Measurements from ENCODE around the gene PPP1R12C.
"Not testable (repeated sequence)": the region's sequence is repeated elsewhere in the genome, so short reads cannot be mapped to it uniquely, and the experiment has no call there.

PPP1R12C gene

DNA sequence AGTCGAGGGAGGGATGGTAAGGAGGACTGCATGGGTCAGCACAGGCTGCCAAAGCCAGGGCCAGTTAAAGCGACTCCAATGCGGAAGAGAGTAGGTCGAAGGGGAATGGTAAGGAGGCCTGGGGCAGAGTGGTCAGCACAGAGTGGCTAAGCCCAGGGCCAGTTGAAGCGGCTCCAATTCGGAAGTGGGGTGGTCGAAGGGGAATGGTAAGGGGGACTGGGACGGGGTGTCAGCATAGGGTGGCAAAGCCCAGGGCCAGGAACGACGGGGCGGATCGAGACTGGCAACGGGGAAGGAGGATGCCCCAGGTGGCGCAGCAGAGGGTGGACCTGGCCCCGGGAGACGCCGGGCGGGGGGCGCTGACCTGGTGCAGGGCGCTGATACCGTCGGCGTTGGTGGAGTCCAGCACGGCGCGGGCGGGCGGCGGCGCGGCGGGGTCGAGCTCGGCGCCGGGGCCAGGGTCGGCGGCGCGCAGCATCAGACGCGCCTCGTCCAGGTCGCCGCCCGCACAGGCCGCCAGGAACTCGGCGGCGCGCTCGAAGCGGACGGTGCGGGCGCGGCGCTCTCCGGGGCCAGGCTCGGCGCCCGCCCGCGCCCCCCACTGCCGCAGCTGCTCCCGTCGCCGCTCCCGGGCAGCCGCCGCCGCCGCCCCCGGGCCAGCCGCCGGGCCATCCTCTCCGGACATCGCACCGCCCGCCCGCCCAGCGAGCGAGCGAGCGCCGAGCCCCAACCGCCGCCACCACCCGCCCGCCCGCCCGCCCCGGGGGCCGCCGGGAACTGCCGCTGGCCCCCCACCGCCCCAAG lies at the start of gene PPP1R12C:
Gene PPP1R12C (minus strand): TSS at position 779 of the 804 bp plus-strand sequence. CDS start 94 bp downstream, at position 685.
- DNase-seq: peak; percentile 7

DNA sequence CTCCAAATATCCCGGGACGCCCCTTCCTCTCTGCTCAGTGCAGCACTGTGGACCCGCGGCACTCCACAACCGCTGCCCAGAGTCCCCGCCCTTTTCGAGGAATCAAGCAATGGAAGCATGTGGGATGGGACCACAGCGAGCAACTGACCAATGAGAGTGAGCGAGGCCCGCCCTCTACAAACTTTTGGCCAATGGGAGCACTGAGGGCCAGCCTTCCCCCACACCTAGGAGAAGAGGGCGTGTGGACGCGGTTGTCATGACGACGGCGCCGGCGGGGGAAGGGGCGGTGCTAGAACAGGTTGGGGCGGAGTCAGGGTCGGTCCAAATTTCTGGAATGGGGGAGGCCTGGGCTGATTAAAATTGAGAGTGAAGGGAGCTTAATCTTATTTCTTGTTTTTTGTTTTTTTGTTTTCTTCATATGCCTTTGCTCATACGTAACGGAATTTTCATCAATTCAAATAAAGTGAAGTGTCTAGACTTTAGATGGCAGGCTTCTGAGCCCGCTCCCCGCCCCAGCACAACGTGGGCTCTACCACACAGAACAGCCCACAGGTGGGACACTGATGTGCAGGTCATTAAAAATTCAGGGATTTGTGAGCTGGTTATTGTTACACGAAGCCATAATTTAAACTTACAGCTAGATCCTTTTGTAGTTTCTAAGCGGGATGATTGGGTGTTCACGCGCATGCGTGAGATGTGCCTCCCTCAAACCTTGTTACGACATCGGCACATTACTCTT lies 49.3 kb upstream of the PPP1R12C start, which contains the start of gene DNAAF3:
Gene DNAAF3 (minus strand): TSS at position 84 of the 739 bp plus-strand sequence. CDS start 200 bp downstream, outside the sequence.
- DNase-seq: peak; percentile 98

DNA sequence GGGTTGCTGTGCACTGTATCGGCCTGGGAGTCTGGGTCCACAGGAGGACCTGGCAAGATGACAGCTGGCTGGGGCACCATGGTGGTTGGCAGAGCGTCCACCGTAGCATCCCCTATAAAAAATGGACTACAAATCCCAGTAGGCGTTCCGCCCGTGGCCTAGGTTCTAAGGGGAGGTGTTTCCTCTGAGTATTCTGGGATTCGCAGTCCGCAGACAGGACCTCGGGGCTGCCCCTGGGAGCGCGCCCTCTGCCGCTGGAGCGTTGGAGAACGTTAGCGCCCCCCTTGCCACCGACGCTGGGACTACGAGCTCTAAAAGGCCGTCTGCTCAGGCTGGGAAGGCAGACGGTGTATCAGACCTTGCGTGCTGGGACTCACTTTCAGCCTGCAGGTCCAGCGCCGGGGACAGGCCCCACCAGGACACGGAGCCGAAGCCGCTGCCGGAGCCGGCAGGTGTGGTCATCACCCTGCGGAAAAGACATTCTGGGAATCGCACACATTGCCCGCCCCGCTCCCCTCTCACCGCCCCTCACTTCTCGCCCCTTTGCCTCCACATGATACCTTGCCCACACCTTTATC lies 48.6 kb upstream of the PPP1R12C start:
- DNase-seq: peak; percentile 67

DNA sequence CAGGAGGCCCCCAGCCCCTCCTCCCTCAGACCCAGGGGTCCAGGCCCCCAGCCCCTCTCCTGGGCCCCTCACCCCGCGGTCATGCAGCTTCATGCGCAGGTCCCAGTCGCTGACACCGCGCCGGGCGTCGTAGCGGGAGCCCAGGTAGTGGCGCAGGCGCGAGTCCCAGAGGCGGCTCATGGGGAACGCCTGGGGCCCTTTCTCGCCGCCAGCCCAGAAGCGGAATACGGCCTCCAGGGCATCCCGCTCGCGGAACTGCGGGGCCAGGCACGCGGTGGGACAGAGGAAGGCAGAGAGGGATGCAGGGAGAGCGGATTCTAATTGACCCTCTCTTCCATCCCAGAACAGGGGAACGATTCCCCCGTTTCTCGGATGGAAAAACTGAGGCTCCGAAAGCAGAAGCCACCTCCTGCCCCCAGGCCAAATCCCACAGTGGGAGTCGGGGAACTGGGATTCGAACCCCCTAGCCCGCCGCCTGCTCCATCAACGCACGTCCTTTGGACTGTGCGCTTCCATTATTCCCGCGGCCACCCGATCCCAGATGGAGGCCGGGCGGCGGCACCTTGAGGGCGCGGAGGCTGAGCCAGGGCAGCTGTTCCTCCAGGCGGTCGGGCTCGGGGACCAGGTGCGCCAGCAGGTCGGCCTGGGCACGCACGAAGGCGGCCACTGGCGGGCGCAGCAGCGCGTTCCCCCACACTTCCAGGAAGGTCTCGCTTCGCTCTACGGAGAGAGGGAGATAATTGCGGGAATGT lies 44.3 kb upstream of the PPP1R12C start:
- no peak for DNase-seq

DNA sequence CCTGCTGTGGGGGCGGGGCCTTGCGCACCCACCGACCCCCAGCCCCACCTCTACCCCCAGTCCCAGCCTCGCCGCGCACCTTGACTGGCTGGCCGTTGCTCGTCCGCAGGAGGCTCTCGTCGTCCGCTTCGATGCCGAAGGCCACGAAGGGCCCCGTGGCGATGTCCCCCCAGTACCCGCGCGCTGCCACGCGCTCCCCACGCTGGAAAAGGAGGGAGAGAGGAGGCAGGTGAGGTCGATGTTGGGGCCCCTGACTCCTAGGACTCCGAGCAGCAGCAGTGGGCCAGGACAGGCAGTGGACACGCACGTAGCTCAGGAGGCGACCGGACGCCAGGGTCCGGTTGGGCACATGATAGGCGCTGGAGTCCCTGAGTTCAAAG lies 43.5 kb upstream of the PPP1R12C start:
- DNase-seq: no peak

DNA sequence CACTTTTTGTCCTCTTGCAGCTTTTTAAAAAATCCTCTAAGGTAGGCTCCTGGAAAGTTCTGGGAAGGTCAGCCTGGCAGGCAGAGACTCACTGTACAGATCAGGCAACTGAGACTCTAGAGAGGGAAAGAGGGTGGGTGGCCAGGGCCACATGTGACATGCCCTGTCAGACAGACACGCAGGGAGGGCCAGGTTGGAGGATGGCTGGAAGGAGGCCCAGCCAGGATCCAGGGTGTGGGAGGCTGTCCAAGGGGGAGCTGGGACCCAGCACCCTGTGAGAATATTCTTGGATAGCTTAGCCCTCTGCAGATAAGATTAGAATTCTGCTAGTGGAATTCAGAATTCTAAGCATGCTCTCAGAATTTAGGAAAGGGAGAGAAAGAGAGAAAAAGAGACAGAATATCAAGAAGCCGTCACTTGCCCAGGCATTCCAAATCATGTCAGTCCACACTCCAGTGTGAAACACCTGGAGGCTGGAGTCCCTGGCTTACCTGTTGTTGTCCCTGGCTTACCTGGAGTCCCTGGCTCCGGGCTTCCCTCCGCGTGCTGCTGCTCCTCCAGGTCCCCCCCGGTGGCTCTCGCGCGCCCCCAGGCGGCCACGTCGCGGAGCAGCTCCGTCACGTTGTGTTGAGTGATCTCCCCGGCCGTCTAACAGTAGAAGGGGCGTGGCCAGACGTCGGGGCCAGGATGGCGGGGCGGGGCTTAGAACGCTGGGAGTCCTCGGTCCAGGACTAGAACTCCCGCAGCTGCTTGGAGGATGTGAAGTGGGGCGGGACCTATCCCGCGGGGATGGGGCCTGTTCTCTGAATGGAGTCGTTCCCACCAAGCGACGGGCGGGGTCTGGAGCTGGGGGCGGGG lies 42.9 kb upstream of the PPP1R12C start:
- peak; percentile 76 for DNase-seq

DNA sequence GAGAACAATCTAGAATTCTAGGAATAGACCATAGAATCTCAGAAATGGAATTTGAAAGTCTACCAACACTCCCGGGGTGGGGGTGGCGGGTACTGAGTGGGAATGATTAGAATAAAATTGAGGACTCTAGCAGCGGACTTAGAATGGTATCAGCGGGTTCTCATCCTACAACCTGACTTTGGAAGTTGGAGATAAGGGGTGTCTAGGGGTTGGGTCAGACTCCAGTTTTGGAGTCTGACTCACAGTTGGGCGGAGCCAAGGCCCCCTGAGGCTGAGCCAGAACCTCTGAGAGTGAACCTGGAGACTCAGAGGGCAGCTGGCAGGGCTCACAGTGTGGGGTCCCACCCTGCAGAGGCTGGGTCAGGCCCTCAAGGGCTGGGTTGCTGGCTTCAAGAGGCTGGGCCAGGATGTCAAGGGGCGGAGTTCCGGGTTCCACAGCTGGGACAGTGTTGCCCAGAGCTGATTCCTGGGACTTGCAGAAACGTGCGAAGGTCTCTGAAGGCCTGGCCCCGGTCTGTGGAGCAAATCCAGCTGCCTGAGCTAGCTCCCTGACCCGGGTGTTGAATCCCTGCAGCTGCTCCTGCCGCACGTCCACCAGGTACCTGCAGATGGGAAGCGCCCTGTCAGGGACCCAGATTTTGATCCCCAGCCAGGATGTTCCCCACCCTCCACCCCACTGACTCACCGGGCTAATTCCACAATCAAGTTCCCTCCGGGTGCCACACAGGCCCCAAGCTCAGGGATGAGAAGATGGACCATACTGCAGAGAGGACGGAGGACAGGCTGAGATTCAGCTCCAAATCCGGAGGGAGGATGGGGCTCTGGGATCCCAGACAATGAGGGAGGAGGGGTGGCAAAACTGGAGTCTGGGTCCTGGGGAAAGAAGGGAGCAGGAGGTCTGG lies 41.7 kb upstream of the PPP1R12C start:
- no peak for DNase-seq

DNA sequence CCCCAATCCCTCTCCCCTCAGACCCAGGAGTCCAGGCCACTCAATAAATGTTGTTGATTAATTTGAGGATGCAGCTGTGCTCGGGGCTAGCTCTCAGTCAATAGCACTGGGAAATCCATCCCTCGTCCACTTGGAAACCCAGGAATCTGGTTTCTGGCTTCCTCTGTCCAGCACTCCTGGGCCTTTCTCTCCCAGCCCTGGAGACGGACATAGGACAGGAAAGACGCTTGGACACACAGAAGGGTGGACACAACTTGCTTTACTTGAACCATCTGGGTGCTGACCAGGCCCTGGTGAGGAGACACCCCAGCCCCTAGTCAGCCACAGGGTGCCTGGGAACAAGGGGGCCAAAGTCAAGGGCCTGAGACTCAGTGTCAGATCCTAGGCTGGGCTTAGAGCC lies 41.0 kb upstream of the PPP1R12C start:
- DNase-seq: no peak

DNA sequence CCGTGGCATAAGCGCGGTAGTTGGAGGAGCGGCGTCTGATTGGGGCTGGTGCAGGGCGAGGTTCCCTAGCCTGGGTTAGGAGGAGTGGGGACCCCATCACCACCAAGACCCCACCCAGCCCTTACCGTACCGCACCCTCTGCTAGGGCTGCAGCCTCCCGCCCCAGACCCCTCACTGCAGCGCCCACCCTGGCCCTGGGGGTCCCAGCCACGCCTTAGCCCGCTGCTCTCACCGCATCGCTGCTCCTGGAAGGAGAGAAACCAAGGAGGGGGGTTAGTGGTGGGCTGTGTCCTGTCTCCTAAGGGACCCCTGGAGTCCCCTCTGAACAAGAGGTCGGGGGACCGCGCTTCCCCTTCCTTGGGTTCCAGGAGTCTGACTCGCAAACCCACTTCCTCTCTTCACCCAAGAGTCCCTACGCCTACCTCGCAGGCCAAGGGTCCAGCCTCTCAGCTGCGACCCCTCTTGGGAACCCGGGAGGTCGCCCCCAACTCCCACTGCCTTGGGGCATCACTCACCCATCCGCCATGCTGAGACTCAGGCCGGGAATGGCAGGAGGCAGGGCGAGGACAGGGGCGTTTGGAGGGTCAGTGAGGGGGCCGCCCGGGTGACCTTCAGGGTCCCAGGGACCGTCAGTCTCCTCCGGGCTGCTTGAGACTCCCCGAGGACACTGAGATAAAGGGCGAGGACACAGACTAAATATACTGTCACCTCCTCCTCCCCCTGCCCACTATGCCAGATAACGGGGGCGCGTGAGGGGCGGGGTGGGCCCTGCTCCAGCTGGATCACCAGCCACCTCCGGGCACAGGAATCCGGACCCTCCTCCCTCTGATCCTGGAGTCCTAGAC lies 39.8 kb upstream of the PPP1R12C start, which contains the start of gene TNNI3:
Gene TNNI3 (minus strand): TSS at position 669 of the 845 bp plus-strand sequence. CDS start 143 bp downstream, at position 526.
- DNase-seq: no peak

DNA sequence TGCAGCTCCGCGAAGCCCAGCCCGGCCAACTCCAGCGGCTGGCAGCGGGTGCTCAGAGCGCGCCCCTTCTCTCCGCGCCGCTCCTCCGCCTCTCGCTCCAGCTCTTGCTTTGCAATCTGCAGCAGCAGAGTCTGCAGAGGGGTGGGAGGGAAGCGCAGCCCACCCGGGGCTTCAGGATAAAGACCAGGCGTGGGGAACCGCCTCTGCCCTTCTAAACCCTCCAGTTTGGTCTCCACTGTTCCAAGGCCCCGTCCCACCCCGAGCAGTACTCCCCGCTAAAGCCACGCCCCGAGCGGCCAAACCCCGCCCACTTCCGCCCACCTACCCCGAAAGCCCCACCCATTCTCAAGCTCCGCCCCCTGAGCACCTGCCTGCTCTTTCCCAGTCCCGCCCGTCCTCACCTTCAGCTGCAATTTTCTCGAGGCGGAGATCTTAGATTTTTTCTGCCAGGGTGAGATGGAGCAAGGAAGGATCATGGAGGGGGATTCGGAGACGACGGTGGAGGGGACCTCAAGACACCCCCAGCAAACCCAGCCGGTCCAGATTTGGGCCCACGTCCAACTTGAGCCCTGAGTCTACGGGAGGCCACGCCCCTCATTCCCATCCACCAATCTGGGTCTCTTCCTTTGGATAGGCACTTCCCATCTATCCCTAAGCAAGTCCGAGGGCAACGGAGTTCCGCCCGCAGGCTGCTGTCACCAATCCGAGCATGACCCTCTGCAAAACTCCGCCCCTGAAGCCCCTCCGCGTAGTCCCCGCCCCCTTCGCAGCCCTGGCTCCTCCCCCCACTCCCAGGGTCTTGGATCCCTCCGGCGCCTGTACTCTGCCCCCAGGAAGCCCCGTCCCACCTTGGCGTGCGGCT lies 39.0 kb upstream of the PPP1R12C start:
- no peak for DNase-seq

DNA sequence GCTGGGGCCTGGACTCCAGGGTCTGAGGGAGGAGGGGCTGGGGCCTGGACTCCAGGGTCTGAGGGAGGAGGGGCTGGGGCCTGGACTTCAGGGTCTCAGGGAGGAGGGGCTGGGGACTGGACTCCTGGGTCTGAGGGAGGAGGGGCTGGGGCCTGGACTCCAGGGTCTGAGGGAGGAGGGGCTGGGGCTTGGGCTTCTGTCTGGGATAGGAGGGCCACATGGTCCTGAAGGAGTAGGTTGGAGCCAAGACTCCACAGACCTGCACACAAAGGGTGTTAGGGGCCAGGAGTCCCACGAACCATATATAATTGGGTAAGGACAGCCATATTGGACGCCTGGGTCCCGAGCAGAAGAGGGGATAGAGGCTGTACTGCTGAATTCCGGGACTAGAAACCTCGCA lies 38.3 kb upstream of the PPP1R12C start:
- DNase-seq: not testable (repeated sequence)

DNA sequence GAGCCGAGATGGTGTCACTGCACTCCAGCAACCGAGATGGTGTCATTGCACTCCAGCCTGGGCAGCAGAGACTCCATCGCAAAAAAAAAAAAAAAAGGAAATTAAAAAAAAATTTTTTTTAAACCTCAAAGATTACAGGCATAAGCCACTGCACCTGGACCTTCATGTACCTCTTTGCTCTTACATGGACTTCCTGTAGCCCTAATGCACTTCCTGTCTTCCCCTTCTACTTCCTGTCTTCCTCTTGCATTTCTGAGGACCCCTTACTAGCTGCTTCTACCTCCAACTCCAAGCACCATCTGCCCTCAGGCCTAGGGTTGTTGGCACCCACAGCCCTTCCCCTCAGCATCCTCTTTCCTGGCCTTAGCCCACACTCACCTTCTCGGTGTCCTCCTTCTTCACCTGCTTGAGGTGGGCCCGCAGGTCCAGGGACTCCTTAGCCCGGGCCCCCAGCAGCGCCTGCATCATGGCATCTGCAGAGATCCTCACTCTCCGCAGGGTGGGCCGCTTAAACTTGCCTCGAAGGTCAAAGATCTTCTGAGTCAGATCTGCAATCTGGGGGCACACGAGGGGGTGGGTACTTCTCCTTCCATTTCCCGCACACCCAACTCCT lies 36.3 kb upstream of the PPP1R12C start:
- DNase-seq: no peak

DNA sequence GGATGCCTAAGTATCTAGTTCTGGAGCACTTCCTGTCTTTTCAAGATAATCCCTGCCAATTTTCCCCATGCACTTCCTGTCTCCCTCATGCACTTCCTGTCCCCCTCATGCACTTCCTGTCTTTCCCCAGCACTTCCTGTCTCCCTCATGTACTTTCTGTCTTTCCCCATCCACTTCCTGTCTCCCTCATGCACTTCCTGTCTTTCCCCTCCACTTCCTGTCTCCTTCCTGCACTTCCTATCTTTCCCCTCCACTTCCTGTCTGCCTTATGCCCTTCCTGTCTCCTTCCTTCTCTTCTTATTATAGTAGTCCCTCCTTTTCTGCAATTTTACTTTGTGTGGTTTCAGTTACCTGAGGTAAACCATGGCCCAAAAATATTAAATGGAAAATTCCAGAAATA lies 34.6 kb upstream of the PPP1R12C start:
- DNase-seq: no peak

DNA sequence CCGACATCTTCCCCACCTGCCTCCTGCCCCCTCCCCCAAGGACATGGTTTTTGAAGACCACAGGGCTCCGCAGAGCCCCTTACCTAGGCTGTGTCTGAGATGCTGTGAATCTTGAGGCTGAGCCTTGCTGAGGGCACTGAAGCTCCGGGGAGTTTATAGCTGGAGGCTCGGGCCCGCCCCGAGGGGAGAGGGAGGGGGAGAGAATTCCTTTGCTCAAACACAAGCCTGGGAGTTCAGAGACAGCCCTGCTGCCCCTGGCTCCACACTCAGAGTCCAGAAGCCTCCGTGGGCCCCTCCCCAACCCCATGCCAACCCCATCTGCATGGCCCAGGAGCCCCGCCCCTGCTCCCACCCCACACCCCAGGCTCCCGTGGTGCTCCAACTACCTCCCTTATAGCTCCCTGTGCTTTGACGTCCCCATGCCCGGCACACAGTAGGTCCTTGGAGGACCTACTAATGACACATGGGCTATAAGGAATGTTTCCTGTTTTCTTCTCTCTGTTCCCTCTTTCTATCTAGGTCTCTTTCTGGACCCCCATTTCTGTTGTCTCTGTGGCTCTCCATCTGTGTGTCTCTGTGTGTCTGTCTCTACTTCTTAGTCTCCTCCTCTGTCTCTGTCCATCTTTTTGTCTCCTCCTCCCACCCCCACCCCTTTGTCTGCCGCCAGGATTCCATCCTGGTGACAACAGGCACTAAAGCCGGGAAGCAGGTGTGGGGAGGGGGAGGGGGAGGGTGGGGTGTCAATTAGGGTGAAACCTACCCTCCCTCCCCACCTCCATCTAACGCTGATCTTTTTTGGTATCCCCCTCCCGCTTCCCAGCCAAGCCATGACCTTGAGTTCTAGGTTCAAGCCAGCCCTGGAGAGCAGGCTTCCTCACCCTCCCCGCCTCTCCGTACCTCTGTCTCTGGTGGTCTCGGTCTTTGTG lies 31.9 kb upstream of the PPP1R12C start, which contains the start of gene TNNT1:
Gene TNNT1 (minus strand): TSS at position 129 of the 926 bp plus-strand sequence. CDS start 2,049 bp downstream, outside the sequence.
- DNase-seq: no peak

DNA sequence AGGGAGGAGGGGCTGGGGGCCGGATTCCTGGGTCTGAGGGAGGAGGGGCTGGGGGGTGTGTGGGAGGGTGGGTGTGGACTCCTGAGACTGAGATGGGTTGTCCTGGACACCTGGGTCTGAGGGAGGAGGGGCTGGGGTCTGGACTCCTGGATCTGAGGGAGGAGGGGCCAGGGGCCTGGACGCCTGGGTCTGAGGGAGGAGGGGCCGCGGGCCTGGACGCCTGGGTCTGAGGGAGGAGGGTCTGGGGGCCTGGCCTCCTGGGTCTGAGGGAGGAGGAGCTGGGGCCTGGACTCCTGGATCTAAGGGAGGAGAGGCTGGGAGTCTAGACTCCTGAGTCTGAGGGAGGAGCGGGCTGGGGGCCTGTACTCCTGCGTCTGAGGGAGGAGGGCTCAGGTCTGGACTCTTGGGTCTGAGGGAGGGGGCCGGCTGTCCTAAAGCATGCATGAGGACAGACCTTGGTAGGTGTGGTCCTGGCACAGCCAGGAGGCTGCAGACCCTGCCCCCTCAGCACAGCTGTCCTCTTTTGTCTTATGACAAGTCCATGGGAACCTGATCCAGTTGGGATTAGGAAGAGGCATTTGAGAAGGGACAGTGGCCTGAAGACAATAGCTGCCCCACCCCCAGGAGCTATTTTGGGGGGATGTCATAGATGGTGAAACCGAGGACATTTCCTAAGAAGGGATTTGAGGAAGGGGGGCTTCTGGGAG lies 30.3 kb upstream of the PPP1R12C start:
- DNase-seq: no peak

DNA sequence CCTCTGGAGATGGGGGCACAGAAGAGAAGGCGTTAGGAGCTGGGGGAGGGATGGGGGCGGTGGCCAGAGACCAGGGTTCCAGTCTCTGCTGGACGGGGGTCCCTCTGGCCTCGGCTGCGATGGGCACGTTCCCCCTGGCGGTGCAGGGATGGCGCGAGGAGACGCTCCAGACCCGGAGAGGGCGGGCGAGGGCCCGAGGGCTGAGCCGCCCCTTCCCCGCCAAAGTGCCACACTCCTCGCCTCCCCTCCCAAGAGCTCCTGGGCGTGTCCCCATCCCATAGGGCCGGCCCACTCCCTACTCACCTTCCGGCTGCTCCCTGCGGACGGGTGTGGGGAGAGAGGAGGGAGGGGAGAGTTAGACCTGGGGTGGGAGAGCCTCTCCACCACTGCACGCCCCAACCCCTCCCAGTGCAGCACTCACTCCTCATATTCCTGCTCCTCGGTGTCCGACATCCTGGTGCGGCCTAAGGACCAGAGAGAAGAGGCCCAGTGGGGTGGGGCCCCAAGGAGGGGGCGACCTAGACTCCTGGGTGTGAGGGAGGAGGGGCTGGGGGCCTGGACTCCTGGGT lies 29.4 kb upstream of the PPP1R12C start:
- DNase-seq: no peak

Measured in kidney glomerular epithelial cell (primary cell).